ENCODE results near the gene AGBL4. TPM values are rescaled to one million over a fixed set of nuclear protein-coding genes. Genes with fewer than 3 reads are reported as not detected.
A peak's percentile ranks its signal among the peaks of the same experiment; 100 is the strongest.

Gene AGBL4
- total RNA-seq, 1 donor from 2014 or later = 0.50 TPM

DNA sequence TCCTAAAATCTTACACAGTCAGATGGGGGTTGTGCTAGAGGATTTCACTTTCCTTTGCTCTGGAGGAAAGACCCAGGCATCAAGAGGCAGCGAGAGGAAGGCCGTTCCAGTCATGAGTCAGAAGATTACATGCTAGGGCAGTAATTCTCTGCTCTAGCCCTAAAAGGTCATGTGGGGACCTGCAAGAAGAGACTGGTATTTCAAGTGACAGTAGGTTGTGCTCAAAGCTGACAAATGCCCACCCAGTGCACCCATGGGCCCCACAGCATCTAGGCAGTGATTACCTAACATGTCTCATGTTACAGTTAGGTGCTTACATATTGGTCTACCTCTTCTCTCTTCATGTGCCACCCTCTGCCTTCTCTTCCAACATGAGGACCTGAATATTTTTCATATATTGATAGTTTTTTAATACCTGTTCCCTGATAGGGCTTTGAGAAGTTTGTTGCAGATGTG lies 1147.4 kb downstream of the AGBL4 start:
- ATAC-seq = no peak

DNA sequence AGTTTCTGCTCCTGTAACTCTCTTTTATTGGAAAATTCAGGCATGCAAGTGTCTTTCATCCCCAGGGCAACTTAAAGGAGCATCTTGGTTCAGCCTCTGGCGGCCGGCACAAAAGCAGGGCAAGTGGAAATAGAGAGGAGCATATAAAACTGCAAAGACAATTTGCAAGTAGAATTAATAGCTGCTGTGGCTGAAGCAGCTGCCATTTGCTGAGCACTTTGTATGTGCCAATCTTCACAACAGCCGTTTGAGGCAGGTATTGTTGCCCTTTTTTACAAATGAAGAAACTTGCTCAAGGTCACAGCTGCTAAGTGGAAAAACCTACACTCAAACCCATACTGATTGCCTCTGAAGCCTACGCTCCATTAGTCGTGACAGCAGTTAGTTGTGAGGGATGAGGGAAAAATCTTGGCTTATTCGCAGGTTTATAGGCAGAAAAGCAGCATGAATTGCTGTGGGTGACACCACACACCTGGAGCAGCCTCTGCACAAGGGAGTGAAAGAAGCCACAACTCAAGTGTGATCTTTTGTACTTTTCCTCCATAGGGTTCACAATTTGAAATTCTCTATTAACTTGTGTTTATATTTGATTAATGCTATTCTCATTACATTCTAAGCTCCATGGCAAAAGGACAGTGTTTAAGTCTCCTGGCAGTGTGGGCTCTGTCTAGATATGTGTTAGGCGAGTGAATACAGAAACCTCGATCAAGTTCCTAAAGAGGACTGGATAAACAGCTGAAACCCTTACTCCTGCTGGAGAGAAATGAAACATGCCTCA lies 1148.0 kb downstream of the AGBL4 start:
- DNase-seq = no peak
- ATAC-seq = no peak
- intact Hi-C loops (cut with micrococcal nuclease) = no loop called here

More for the DNA sequence above, 1147.4 kb downstream of the AGBL4 start:
- DNase-seq = no peak
- intact Hi-C loops (cut with micrococcal nuclease) = no loop called here

GRCh38 chr1:48873944-48874343 lies 1149.8 kb downstream of the AGBL4 start:
- intact Hi-C loops (cut with micrococcal nuclease) = no loop called here
- ATAC-seq (no peak), DNase-seq (no peak)

DNA sequence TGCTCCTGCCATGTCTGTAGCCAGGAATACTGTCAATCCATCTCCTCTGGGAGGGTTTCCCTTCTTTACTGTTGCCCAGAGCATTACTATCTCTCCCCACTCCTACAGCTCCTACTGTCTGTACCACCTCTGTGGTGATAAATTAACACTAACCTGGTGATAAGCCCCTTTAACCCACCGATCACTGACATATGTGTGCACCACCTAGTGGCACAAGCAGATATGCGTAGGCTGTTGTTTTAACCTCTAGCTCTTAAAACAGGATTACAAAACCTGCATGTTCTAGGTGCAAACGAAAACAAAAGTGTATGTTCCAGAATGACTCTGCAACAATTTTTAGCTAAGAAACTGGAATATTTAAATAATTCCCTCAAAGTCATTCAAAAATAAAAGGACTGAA lies 1153.2 kb downstream of the AGBL4 start:
- intact Hi-C loops (cut with micrococcal nuclease) = no loop called here
- DNase-seq = no peak
- ATAC-seq = no peak

- intact Hi-C loops (cut with micrococcal nuclease) = no loop called here
- DNase-seq (no peak), ATAC-seq (no peak)
Measured at GRCh38 chr1:48869116-48869893, 1154.4 kb downstream of the AGBL4 start.

DNA sequence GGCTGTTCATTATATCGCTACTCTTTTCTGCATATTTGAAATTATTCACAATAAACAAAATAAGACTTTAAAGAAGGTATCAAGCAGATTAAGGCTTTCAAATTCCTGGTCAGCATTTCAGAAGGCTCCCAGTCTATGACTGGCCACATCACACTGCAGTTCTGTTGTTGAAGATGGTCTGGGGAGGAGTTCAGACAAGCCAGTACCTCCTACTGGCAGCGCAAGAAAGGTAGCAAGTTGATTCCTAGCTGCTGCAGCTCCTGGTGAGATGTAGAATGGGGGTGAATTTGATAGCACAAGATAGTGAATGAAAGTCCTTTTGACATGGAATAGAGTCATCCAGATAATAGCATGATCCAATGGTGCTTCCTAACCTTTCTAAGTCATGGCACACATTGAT lies 1158.8 kb downstream of the AGBL4 start:
- intact Hi-C loops (cut with micrococcal nuclease) = no loop called here
- no peak for ATAC-seq
- DNase-seq = no peak

GRCh38 chr1:48859456-48859855 lies 1164.3 kb downstream of the AGBL4 start:
- DNase-seq = no peak
- intact Hi-C loops (cut with micrococcal nuclease) = no loop called here
- no peak for ATAC-seq

GRCh38 chr1:48858200-48858920 lies 1165.4 kb downstream of the AGBL4 start:
- intact Hi-C loops (cut with micrococcal nuclease) = no loop called here
- no peak for ATAC-seq
- DNase-seq = no peak

DNA sequence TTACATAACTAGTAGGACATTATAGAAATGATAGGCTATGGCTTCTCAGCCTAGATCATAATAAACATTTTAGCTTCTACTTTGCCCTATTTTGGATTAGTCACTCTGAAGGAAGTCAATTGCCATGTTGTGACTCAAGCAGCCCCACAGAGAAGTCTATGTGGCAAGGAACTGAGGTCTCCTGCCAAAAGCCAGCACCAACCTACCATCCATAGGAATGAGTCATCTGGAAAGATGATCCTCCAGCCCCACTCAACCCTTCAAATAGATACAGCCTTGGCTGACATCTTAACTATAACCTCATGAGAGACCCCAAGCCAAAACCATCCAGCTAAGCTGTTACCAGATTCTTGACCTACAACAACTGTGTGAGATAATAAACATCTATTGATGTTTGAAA lies 1170.7 kb downstream of the AGBL4 start:
- ATAC-seq (no peak), DNase-seq (no peak)
- intact Hi-C loops (cut with micrococcal nuclease) = no loop called here

- ATAC-seq (no peak), DNase-seq (no peak)
- intact Hi-C loops (cut with micrococcal nuclease) = no loop called here
Measured at GRCh38 chr1:48851638-48852037, 1172.1 kb downstream of the AGBL4 start.

- intact Hi-C loops (cut with micrococcal nuclease) = no loop called here
- DNase-seq (no peak), ATAC-seq (no peak)
Measured at GRCh38 chr1:48848035-48848434, 1175.7 kb downstream of the AGBL4 start.

DNA sequence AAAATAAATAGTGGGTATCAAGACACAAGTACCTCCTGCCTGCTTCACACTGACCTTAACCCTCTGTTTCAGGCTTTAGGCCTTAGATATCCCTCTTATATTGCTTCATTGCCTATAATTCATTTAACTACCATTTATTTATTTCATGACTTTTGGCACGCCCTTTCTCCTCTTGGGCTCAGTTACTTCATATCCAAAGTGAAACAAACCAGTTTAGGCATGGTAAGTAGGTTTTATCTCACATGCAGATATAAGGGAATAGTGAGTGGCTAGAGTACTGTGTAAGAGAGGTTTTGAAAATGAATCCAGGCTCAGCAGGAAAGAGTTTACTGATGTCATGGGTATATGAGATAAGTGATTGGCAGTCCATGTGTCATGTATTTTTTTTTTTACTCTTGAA lies 1177.3 kb downstream of the AGBL4 start:
- ATAC-seq (no peak), DNase-seq (no peak)
- intact Hi-C loops (cut with micrococcal nuclease) = no loop called here

- intact Hi-C loops (cut with micrococcal nuclease) = no loop called here
- no peak for DNase-seq
- no peak for ATAC-seq
Measured at GRCh38 chr1:48844187-48844586, 1179.6 kb downstream of the AGBL4 start.

- intact Hi-C loops (cut with micrococcal nuclease) = no loop called here
- ATAC-seq = no peak
- no peak for DNase-seq
Measured at GRCh38 chr1:48841966-48842365, 1181.8 kb downstream of the AGBL4 start.

- ATAC-seq = no peak
- DNase-seq = no peak
- intact Hi-C loops (cut with micrococcal nuclease) = no loop called here
Measured at GRCh38 chr1:48841461-48841860, 1182.3 kb downstream of the AGBL4 start.

GRCh38 chr1:48831120-48831978 lies 1192.4 kb downstream of the AGBL4 start:
- DNase-seq (no peak), ATAC-seq (no peak)
- intact Hi-C loops (cut with micrococcal nuclease) = no loop called here

DNA sequence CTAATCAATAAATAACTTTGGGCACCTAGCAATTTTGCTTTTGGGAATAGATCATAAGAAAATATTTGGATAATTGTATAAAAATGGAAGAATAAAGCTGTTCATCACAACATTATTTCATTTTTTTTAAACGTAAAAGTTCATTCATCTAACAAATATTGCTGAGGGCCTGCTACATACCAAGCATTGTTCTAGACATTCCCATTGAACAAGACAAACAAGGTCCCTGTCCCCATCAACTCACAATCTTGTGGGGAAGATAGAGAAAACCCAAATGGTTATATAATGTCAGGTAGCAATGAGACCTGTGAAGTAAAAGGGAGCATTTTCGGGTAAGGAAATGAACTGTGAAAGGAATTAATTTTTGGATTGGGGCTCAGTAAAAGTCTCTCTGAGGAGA lies 1193.0 kb downstream of the AGBL4 start:
- no peak for DNase-seq
- intact Hi-C loops (cut with micrococcal nuclease) = no loop called here
- ATAC-seq = no peak

GRCh38 chr1:48829446-48829845 lies 1194.3 kb downstream of the AGBL4 start:
- ATAC-seq = no peak
- intact Hi-C loops (cut with micrococcal nuclease) = no loop called here

GRCh38 chr1:48823168-48823567 lies 1200.6 kb downstream of the AGBL4 start:
- no peak for DNase-seq
- peak; percentile 70 for ATAC-seq
- intact Hi-C loops (cut with micrococcal nuclease) = no loop called here

More at GRCh38 chr1:48829446-48829845, 1194.3 kb downstream of the AGBL4 start:
- no peak for DNase-seq
